ENCODE data around the gene TNFRSF25.
"Not testable (repeated sequence)": the region's sequence is repeated elsewhere in the genome, so short reads cannot be mapped to it uniquely, and the experiment has no call there.

The TNFRSF25 gene

DNA sequence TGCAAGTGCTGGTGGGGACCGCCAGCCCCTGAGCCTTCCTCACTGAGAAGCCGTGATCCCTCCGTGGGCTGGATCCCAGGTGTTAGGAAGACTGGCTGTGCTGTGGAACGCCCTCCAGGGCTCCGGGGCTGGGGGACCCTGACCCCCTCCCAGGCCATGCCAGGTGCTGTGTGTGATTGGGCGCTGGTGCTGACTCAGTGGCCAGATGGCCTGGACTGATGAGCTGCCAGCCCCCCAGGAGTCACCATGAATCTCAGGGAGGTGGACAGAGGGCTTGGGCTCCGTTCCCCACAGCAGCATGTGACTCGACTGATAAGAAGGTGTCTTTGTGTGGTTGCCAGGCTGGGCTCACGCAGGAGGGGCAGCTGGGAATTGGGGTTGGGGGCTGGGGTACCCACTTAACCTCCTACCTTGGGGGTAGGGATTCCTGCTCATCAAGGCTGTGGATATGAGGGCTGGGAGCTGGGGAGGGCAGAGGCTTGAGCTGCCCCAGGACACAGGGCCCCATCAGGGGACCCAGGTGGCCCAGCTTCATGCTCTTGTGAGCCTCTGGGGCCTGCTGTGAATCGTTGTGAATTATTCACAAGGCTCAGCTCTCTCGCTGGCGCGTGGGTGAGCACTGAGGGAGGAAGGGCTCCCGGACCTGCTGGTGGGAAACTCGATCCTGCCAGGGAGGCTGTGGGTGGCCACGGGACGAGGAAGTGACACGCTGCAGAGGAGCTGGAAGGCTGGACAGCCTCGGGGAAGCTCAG lies 36.1 kb downstream of the TNFRSF25 start:
- DNase-seq: not testable (repeated sequence)

- DNase-seq: not testable (repeated sequence)
Observed at GRCh38 chr1:6428453-6428852, 37.5 kb downstream of the TNFRSF25 start.

- DNase-seq: no peak
Observed at GRCh38 chr1:6427441-6428390, 38.3 kb downstream of the TNFRSF25 start.

DNA sequence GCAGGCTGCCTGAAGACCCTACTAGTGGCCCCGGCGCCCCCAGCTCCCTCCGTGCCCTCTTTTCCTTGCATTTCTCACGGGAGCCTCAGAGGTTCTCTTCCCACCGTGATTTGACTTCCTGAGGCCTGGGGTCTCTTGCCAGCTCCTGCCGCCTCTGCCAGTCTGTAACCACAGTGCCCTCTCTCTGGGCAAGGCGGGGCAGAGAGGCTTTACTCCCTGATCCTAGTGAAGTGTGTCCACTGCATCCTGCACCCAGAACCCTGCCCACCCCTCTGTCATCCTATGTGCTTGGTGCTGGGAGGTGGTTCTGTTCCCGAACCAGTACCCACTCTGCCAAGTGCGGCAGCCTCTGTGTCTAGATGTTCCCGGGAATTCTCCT lies 39.0 kb downstream of the TNFRSF25 start:
- DNase-seq: no peak

- no peak for DNase-seq
Observed at GRCh38 chr1:6426277-6426971, 39.5 kb downstream of the TNFRSF25 start.

DNA sequence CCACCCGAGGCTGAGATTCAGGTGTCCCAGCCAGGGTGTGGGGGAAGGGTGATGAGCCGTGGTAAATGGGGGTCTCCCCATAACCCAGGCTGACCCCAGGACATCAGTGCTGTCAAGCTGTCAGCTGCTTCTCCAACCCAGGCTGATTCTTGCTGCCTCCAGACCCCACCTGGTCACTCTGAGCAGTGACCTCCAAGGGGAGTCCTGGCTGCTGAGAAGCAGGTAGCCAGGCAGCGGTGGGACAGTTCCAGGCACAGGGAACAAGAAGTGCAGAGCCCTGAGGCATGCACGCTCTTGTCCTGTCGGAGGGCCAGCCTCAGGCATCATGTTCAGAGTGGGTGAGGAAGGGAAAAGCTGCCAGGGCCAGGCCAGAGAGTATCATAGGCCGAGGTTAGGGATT lies 40.3 kb downstream of the TNFRSF25 start:
- DNase-seq: no peak

GRCh38 chr1:6424619-6425593 lies 41.1 kb downstream of the TNFRSF25 start, which contains the start of gene ESPN:
Gene ESPN (plus strand): TSS chr1:6424776. CDS start chr1:6424956, 180 bp downstream.
- DNase-seq: peak; percentile 27

DNA sequence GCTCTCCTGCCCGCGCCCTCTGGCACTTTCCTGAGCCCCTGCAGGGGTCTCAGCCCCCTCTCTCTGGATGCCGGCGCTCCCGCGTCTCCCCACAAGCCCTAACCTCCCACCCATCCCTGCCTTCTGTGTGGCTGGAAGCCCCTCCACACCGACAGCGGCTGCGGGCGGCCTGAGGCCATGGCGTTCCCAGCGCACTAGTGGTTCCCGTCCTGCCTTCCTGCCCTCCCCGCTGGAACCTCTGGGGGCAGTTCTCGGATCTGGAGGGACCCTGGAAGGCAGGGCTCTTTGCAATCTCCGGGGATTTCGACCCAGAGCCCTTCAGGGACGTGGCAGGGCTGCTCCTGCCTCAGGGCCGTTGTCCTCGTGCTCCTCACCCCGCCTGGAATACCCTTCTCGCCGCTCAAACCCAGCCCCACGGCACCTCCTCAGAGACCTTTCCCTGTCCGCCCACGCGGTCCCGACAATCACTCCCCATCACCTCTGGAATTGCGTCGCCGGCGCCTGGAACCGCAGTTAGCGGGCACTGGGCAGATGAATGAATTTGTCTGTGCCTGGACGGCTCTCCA lies 41.9 kb downstream of the TNFRSF25 start:
- no peak for DNase-seq

GRCh38 chr1:6423321-6423999 lies 42.5 kb downstream of the TNFRSF25 start:
- DNase-seq: peak; percentile 80

DNA sequence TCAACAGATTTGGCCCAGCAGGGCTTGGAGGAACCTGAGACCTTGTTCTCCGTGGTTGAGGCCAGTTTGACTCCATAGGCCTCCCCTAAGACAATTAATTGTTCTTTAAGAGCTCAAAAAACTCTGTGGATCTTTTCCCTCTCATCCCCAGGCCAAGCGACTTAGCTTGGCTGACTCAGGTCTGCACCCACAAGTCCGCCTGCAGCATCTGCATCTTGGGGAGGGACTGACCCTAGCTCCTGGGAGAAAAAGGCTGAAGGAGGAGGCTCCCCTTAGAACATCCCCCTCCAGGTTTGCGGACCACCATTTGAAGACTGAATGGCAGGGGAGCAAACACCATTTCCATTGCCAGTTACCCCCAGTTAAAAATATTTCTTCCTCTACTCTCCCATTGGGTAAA lies 44.7 kb downstream of the TNFRSF25 start:
- DNase-seq: no peak

DNA sequence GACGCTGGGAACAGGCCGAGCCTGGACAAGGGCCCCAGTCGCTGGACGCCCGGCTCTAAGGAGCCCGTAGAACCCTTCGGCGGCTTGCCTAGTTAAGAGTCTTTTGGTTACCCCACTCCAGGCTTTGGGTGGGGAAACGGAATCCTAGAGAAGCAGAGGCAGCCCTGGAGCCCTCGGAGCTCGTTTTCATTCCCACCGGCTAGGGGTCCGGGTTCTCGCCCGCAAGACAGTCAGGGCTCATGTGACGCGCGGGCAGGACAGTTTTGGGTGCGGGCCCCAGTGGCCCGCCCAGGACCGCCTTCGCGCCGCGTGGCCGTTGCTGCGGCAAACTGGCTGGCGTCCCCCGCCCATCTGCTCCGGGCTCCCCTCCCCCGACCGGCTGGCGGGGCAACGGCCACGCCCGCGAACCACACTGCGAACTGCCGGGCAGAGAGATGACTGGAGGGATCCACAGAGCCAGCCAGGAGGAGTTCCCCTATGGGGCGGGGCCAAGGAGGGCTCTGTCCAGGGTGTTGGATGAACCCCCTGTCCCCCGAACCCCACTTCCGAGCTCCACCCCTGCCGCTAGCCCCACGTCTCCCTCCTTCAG lies 45.4 kb downstream of the TNFRSF25 start:
- no peak for DNase-seq

DNA sequence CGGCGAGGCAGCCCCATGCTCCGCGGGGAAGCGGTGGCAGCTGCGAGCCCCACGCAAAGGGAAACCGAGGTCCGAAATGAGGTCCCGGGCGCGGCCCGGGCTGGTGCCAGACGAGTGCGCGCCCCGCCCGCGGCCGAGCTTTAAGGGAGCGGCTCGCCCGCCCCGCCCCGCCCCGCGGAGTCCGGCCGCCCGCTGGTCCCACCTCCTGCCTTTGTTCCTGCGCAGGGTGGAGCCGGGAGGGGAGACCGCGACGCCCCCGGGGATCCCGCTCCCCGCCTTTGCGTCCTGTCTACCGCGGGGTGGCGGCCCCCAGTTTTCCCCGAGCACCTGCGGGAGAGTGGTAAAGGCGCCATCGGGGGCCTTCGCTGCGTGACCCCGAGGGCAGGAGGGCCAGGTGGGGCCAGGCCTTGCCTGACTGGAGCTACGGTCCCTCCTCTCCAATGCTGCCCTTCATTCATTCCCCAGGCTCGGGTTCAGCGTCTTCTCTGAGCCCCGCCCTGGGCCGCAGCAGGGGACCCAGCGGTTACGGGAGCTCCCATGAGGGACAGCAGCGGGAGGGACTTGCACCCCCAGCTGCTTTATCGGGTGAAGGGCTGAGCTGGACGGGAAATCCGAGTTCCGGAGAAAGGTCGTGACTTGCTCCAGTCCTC lies 46.0 kb downstream of the TNFRSF25 start, which contains the start of gene HES2:
HES2 (minus strand) TSS at position 116 of the 650 bp plus-strand sequence; CDS start at position 17, 99 bp downstream.
- DNase-seq: no peak

GRCh38 chr1:6419397-6419803 lies 46.6 kb downstream of the TNFRSF25 start:
- peak; percentile 14 for DNase-seq

DNA sequence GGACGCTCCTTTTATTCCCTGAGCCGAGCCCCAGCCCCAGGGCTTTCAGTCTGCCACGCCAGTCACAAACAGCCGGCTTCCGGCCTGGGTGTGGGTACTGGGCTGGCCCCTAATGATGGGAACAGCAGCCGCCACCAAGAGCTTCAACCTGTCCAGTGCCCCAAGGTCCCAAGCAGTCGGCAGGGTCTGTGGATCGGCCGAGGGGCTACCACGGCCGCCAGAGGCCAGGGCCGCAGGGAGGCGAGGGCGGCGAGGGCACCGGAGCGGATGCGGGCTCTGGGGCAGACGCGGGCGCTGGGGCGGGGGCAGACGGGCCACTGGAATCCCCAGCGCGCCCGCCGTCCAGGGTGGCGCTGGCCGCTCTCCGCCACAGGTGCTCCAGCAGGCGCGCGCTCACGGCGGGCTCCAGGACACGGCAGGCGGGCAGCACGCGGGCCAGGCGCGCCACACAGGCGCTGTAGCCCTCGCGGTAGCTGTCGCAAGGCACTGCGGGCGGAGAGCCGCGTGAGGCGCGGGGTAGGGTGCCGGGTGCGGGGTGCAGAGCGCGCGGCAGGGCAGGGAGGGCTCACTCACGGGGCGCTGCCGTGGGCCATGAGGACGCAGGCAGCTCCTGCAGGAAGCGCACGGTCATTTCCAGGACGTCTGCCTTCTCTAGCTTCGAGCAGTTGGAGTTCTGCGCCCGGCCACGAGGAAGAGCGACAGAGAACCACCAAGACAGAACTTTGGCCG lies 47.1 kb downstream of the TNFRSF25 start:
- no peak for DNase-seq

GRCh38 chr1:6417961-6418667 lies 47.9 kb downstream of the TNFRSF25 start:
- no peak for DNase-seq

GRCh38 chr1:6416906-6417305 lies 49.1 kb downstream of the TNFRSF25 start:
- no peak for DNase-seq

DNA sequence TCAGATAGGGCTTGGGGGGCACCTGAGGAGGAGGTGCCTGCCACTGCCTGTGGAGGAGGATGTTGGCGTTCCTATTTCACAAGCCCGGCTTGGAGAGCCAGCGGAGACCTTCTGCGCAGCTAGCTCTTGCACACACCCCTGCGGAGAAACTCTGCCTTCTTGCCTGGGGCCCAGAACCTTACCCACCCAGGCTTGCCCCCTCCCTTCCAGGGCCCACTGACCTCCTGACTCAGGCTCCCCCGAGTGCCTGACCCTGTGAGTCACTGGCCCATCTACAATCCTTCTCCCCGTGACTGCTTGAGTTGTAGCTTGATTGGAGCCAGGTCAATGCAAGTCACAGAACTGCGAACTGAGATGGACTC lies 49.7 kb downstream of the TNFRSF25 start:
- no peak for DNase-seq

- DNase-seq: no peak
Observed at GRCh38 chr1:6414881-6415626, 50.9 kb downstream of the TNFRSF25 start.

All from CD4-positive, alpha-beta T cell treated with Interleukin-6 for 4 hours (primary cell).